GM12878 (cell line): Measurements from ENCODE around the gene FKBP11. TPM values are rescaled to one million over a fixed set of nuclear protein-coding genes. Genes with fewer than 3 reads are reported as not detected.

ENCODE experiments used
- ATAC-seq: fragments of 200-7000 bp; cut with Tn5 transposase; 3 replicates; pipeline ENCODE4 v1.9.1; 2020; ENCODE audit warnings: mild to moderate bottlenecking, moderate library complexity
- BruUV-seq: library from RNA; stranded (reverse); fragments of 400-500 nt; replicated peaks from 2 replicates; lab custom pipeline; 2021; lab: Mats Ljungman, UMichigan
- CTCF ChIA-PET: fragments of 300-600 bp; sonication (Branson Sonifier 250); formaldehyde crosslinking; extraction: SDS; loops from one replicate; lab custom pipeline; 2021; ENCODE audit warnings: inconsistent platforms; lab: Yijun Ruan, JAX
- POLR2A ChIA-PET: fragments of 350-600 bp; formaldehyde crosslinking; extraction: SDS; loops from one replicate; lab custom pipeline; 2021; ENCODE audit warnings: inconsistent platforms; lab: Charles Lee
- RAD21 ChIA-PET: fragments of 300-600 bp; sonication (Branson Sonifier 250); formaldehyde crosslinking; loops from one replicate; lab custom pipeline; 2023; ENCODE audit warnings: antibody characterized with exemption; ENCODE audit not compliant: unreplicated experiment; lab: Charles Lee
- SMC1A ChIA-PET: fragments of 300-600 bp; sonication (Branson Sonifier 250); formaldehyde crosslinking; loops from one replicate; lab custom pipeline; 2023; ENCODE audit not compliant: unreplicated experiment, uncharacterized antibody; lab: Charles Lee
- DNase-seq: peaks from one replicate; pipeline ENCODE4 v3.0.0-alpha.2; 2011; ENCODE audit warnings: low read depth, low spot score
- FAIRE-seq: peaks from 3 replicates; lab custom pipeline; 2011; peaks lifted over from hg19 to GRCh38; lab: Jason Lieb, UNC
- H2AFZ ChIP-seq: 2 replicates; pipeline ENCODE4 v1.6.0; 2011; ENCODE audit warnings: low read depth, low read length, control low read depth; ENCODE audit not compliant: control insufficient read depth
- H3K27ac ChIP-seq: 2 replicates; pipeline ENCODE4 v1.5.1; 2011; ENCODE audit warnings: control low read depth; ENCODE audit not compliant: control insufficient read depth, insufficient read depth
- H3K27me3 ChIP-seq, 2 experiments: replicated peaks in 1 of 2; 2 replicates each; pipeline versions ENCODE4 v1.6.0 to v1.6.1; 2011; ENCODE audit warnings: low read length in 1 of 2; ENCODE audit not compliant: control insufficient read depth in 2 of 2, insufficient read depth in 2 of 2
- H3K36me3 ChIP-seq, 2 experiments: 2 replicates each; pipeline ENCODE4 v1.5.1; 2011; ENCODE audit warnings: low read length in 1 of 2; ENCODE audit not compliant: control insufficient read depth in 2 of 2, insufficient read depth in 2 of 2
- H3K4me1 ChIP-seq: 2 replicates; pipeline ENCODE4 v1.6.1; 2011; ENCODE audit warnings: mild to moderate bottlenecking, low read length, moderate library complexity, mixed read lengths; ENCODE audit not compliant: control insufficient read depth, insufficient read depth
- H3K4me2 ChIP-seq: 2 replicates; pipeline ENCODE4 v1.6.0; 2011; ENCODE audit warnings: control low read depth; ENCODE audit not compliant: control insufficient read depth, insufficient read depth
- H3K4me3 ChIP-seq: fragments of 200-600 bp; sonication (generic); 2 replicates; pipeline ENCODE4 v1.5.1; 2016
- H3K79me2 ChIP-seq: 2 replicates; pipeline ENCODE4 v1.6.0; 2011; ENCODE audit warnings: low read length; ENCODE audit not compliant: control insufficient read depth, insufficient read depth
- H3K9ac ChIP-seq: 2 replicates; pipeline ENCODE4 v1.8.0; 2011; ENCODE audit warnings: low read length, control low read depth, mixed read lengths; ENCODE audit not compliant: control insufficient read depth, insufficient read depth
- H3K9me3 ChIP-seq: replicated peaks from 3 replicates; pipeline ENCODE4 v1.5.1; 2011; ENCODE audit warnings: mild to moderate bottlenecking, low read length; ENCODE audit not compliant: control insufficient read depth, insufficient read depth
- H4K20me1 ChIP-seq: 2 replicates; pipeline ENCODE4 v1.6.0; 2011; ENCODE audit not compliant: control insufficient read depth, insufficient read depth
- ATF7 ChIP-seq: fragments of 450-650 bp; IDR thresholded peaks from 2 replicates; pipeline ENCODE4 v1.6.1; 2016; ENCODE audit warnings: low read depth, mild to moderate bottlenecking
- CHD1 ChIP-seq: IDR thresholded peaks from 2 replicates; pipeline ENCODE4 v1.6.1; 2012; ENCODE audit warnings: low read depth, low read length, improper control_type of control experiment
- DPF2 ChIP-seq: fragments of 450-650 bp; IDR thresholded peaks from 2 replicates; pipeline ENCODE4 v1.6.1; 2017; ENCODE audit warnings: mild to moderate bottlenecking
- E2F8 ChIP-seq: fragments of 450-650 bp; IDR thresholded peaks from 2 replicates; pipeline ENCODE4 v1.6.1; 2018; ENCODE audit warnings: mild to moderate bottlenecking, low read depth, moderate library complexity; ENCODE audit not compliant: partially characterized antibody
- ELK1 ChIP-seq: IDR thresholded peaks from 2 replicates; pipeline ENCODE4 v1.6.1; 2012; ENCODE audit warnings: low read depth, low read length, improper control_type of control experiment
- EP300 ChIP-seq, 2 experiments: fragments of 150-350 bp in 1 of 2; IDR thresholded peaks; 2 replicates each; pipeline ENCODE4 v1.6.1; 2011 to 2012; ENCODE audit warnings: low read depth in 2 of 2, low read length in 2 of 2, borderline replicate concordance in 1 of 2, improper control_type of control experiment in 1 of 2, inconsistent platforms in 1 of 2; ENCODE audit not compliant: control insufficient read depth in 1 of 2
- FOXK2 ChIP-seq: fragments of 450-650 bp; IDR thresholded peaks from 2 replicates; pipeline ENCODE4 v1.6.1; 2017; ENCODE audit warnings: mild to moderate bottlenecking, moderate library complexity
- MEF2A ChIP-seq: IDR thresholded peaks from 2 replicates; pipeline ENCODE4 v1.6.1; 2011; ENCODE audit warnings: low read depth, mild to moderate bottlenecking, low read length, moderate library complexity; ENCODE audit not compliant: insufficient read depth
- MTA3 ChIP-seq: IDR thresholded peaks from 2 replicates; pipeline ENCODE4 v1.6.1; 2012; ENCODE audit warnings: low read length, inconsistent platforms, borderline replicate concordance
- SKIL ChIP-seq: fragments of 450-650 bp; IDR thresholded peaks from 2 replicates; pipeline ENCODE4 v1.6.1; 2017; ENCODE audit warnings: mild to moderate bottlenecking, low read depth, inconsistent platforms; ENCODE audit not compliant: poor library complexity, severe bottlenecking
- ZBTB4 ChIP-seq: fragments of 450-650 bp; formaldehyde crosslinking; IDR thresholded peaks from 2 replicates; pipeline ENCODE4 v1.4.0; 2022; ENCODE audit warnings: mild to moderate bottlenecking, moderate library complexity
- WGBS: methylation state at CpG from one replicate; pipeline ENCODE4 v1.1.6; 2016; ENCODE audit warnings: low lambda C conversion rate; ENCODE audit not compliant: insufficient replicate concordance, insufficient coverage; ENCODE audit errors: missing lambda C conversion rate; 5-methylcytosine and 5-hydroxymethylcytosine counted together
- in situ Hi-C: fragments of 300-500 bp; cut with MboI; formaldehyde crosslinking; loops from 9 replicates; pipeline ENCODE4 v1.14.3; 2018; ENCODE audit warnings: mixed read lengths
- intact Hi-C: fragments of 100-400 bp; cut with micrococcal nuclease; formaldehyde crosslinking; loops from one replicate; pipeline ENCODE4 v1.14.2; 2022; ENCODE audit not compliant: unreplicated experiment
- polyA plus RNA-seq, 11 experiments: library from polyadenylated mRNA; depleted of rRNA in 4 of 11; unstranded in 6 of 11; stranded (reverse) in 5 of 11; fragments of >200 nt; fragmentation: Nextera tagmentation in 4 of 11; fragmentation: Illumina TruSeq in 1 of 11; extraction: Ambion mirVana in 4 of 11; extraction: Trizol in 1 of 11; gene quantifications; 1 replicate in 1 of 11; 2 replicates in 10 of 11; pipeline versions ENCODE4 v1.2.1 to v1.2.3, GENCODE V29; 2011 to 2016; ENCODE audit warnings: inconsistent platforms in 2 of 11, missing spikeins in 2 of 11, low read depth in 1 of 11
- total RNA-seq, 4 experiments: library from RNA; depleted of rRNA in 3 of 4; stranded (reverse); fragments of >200 nt in 3 of 4; fragmentation: Illumina TruSeq in 1 of 4; extraction: Trizol in 1 of 4; gene quantifications; 2 replicates each; pipeline versions ENCODE4 v1.2.1 to v1.2.3, GENCODE V29; 2013 to 2021

FKBP11 gene
- total and polyA plus RNA-seq, 10 of the 15 experiments (the other 5 are each of a cell fraction or from before 2014, with no cell fraction given), result 25.0 to 135 (median 56.5) TPM

- TF ChIP-seq E2F8 (no peak), ATF7 (no peak), DPF2 (no peak), FOXK2 (no peak)
Measured at GRCh38 chr12:48973941-48974673, 48.8 kb upstream of the FKBP11 start (continued).

GRCh38 chr12:48973531-48973930 is 48.2 kb upstream of the FKBP11 start:
- no TSS peak for BruUV-seq
- H3K9ac ChIP-seq, result no peak overlapping the region
- no peak for TF ChIP-seq EP300 (IDR thresholded peaks at IDR 0.05; ENCODE audit: borderline replicate concordance in 1 of 2, control insufficient read depth in 1 of 2, low read depth in 2 of 2, low read length in 2 of 2)
- no peak for TF ChIP-seq ELK1
- no peak for TF ChIP-seq MTA3
- no peak for TF ChIP-seq SKIL
- TF ChIP-seq CHD1, result no peak
- TF ChIP-seq ZBTB4 (CRISPR knock-in tag), result no peak
- TF ChIP-seq MEF2A, result no peak

More at GRCh38 chr12:48973531-48973930, 48.2 kb upstream of the FKBP11 start:
- Histone ChIP-seq H4K20me1 (no peaks in the 10 kb centered on the region; the same call in 1 of the 2 replicates), H3K27me3 (peaks cover 20 to 32% of the 10 kb centered on the region in 2 experiments), H2AFZ (no peak overlapping the region), H3K36me3 (no peaks in the 10 kb centered on the region), H3K4me2 (no peak overlapping the region), H3K4me3 (no peak overlapping the region), H3K79me2 (no peaks in the 10 kb centered on the region), H3K27ac (no peak overlapping the region), H3K9me3 (no peaks in the 10 kb centered on the region), H3K4me1 (peaks cover 49% of the 10 kb centered on the region)
- intact Hi-C loops (no loop called here), in situ Hi-C loops (no loop called here)
- ChIA-PET SMC1A (interaction anchor here (1.3 to 1.6 kb wide), 2 partner anchors 14 to 16 kb away, joined by 4 read pairs; partner anchors contain the start of gene ARF3), RAD21 (interaction anchor here (1.3 to 1.8 kb wide), 3 partner anchors 15 to 121 kb away, joined by 3 to 10 read pairs (median 4); no protein-coding TSS in a partner anchor), CTCF (interaction anchor here (0.9 to 7.1 kb wide), 8 partner anchors 10 to 39 kb away, joined by 3 to 65 read pairs (median 4); partner anchors contain the start of gene ARF3), POLR2A (no interaction called here)
- 37% methylated on average over 12 of the region's 12 CpGs for WGBS
- DNase-seq (no peak), ATAC-seq (no peak), FAIRE-seq (no peak)
